Measurements from ENCODE around the gene C22orf15. TPM values are rescaled to one million over a fixed set of nuclear protein-coding genes. Genes with fewer than 3 reads are reported as not detected.

C22orf15 gene
- total RNA-seq, 1 experiment from 2014 or later = not detected

DNA sequence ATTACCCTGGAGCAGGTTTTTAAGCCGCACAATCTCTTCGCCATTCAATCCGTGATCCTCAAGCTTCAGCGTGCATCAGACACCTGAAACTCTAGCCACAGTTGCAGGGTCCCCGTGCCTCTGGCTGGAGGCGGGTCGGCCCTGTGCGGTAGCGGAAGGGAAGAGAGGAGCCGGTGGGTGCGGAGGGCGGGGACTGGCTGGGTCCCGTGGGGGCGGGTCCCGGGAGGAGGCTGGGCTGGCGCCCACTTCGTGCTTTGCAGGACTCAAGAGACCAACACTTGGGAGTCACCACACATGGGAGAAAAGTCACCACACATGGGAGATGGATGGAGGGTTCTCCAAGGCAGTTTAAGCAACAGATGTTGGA is 772 bp downstream of the C22orf15 start:
- H3K36me3 ChIP-seq (ENCODE audit: control insufficient read depth in 1 of 2, insufficient read depth in 2 of 2, low read length in 2 of 2) = peaks cover 9 to 20% of the 10 kb centered on the region in 2 experiments; a peak in 3 of 4 replicates
- no peaks in the 10 kb centered on the region for H3K9me3 ChIP-seq (ENCODE audit: control insufficient read depth in 1 of 2, insufficient read depth in 1 of 2, low read depth in 1 of 2, low read length in 2 of 2)
- ATAC-seq = no peak
- no peak overlapping the region for H2AFZ ChIP-seq (ENCODE audit: low read depth, low read length, poor library complexity, severe bottlenecking)
- no peak overlapping the region for H3K4me3 ChIP-seq (replicated peaks in 1 of 2; ENCODE audit: low read depth in 1 of 2, low read length in 2 of 2)
- CTCF ChIA-PET = no interaction called here
- no peaks in the 10 kb centered on the region for H3K9me2 ChIP-seq (ENCODE audit: insufficient read depth)
- no peak overlapping the region for H3K9ac ChIP-seq (ENCODE audit: low read length)
- RAD21 ChIA-PET (ENCODE audit: low non-redundant PET in 1 of 2, low total read pairs in 2 of 2, uncharacterized antibody in 2 of 2, unreplicated experiment in 2 of 2) = no interaction called here
- TF ChIP-seq SP1 (IDR thresholded peaks at IDR 0.05; ENCODE audit: low read depth) (no peak), FOSL1 (IDR thresholded peaks at IDR 0.05; ENCODE audit: low read depth) (no peak), TCF7L2 (IDR thresholded peaks at IDR 0.05; ENCODE audit: borderline replicate concordance, extremely low read depth, insufficient read depth, insufficient read length) (no peak), SRF (IDR thresholded peaks at IDR 0.05; ENCODE audit: low read depth) (no peak), EZH2 (IDR thresholded peaks at IDR 0.05) (no peak)
- TF ChIP-seq, protein P1, sequence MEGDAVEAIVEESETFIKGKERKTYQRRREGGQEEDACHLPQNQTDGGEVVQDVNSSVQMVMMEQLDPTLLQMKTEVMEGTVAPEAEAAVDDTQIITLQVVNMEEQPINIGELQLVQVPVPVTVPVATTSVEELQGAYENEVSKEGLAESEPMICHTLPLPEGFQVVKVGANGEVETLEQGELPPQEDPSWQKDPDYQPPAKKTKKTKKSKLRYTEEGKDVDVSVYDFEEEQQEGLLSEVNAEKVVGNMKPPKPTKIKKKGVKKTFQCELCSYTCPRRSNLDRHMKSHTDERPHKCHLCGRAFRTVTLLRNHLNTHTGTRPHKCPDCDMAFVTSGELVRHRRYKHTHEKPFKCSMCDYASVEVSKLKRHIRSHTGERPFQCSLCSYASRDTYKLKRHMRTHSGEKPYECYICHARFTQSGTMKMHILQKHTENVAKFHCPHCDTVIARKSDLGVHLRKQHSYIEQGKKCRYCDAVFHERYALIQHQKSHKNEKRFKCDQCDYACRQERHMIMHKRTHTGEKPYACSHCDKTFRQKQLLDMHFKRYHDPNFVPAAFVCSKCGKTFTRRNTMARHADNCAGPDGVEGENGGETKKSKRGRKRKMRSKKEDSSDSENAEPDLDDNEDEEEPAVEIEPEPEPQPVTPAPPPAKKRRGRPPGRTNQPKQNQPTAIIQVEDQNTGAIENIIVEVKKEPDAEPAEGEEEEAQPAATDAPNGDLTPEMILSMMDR (IDR thresholded peaks at IDR 0.05 in 2 of 3, conservative IDR thresholded peaks at IDR 0.05 in 1 of 3; ENCODE audit: borderline replicate concordance in 1 of 3, insufficient read depth in 1 of 3, low read depth in 2 of 3, low read length in 2 of 3) = no peak
- TF ChIP-seq, protein P2, sequence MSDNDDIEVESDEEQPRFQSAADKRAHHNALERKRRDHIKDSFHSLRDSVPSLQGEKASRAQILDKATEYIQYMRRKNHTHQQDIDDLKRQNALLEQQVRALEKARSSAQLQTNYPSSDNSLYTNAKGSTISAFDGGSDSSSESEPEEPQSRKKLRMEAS (IDR thresholded peaks at IDR 0.05) = no peak
- H3K27ac ChIP-seq (ENCODE audit: low read depth, low read length) = no peak overlapping the region
- H3K4me2 ChIP-seq (ENCODE audit: low read length) = no peak overlapping the region
- H3K4me1 ChIP-seq (ENCODE audit: control insufficient read depth in 1 of 2, insufficient read depth in 2 of 2, low read length in 2 of 2) = peaks cover 4 to 41% of the 10 kb centered on the region in 2 experiments; a peak in 3 of 4 replicates
- POLR2A ChIA-PET = no interaction called here
- no TSS peak for BruUV-seq (replicated peaks)
- intact Hi-C loops (cut with micrococcal nuclease) = loop anchor here (10.0 kb wide), 1 partner anchor 191 kb away; no protein-coding TSS in a partner anchor
- peaks cover 35% of the 10 kb centered on the region for H3K79me2 ChIP-seq (ENCODE audit: insufficient read depth, low read length)
- H3K27me3 ChIP-seq (ENCODE audit: insufficient read depth, low read length) = no peaks in the 10 kb centered on the region
- DNase-seq (ENCODE audit: low read depth, low spot score) = no peak
- H4K20me1 ChIP-seq (ENCODE audit: insufficient read depth) = no peaks in the 10 kb centered on the region

DNA sequence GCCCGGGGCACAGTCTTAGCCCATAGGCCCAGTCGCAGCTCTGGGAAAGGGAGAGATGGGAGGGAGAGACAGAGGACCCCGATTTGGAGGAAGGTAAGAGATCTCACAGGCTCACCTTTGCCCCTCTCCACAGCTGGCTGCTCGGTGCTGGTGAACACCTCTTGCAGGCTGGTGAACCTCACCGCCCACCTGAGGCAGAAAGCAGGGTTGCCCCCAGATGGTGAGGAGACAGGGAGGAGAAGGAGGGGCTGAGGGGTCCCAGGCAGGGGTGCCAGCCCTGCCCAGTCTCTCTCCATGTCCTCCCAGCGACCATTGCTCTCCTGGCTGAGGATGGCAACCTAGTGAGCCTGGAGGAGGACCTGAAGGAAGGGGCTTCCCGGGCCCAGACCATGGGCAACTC is 1.2 kb downstream of the C22orf15 start:
- H3K4me1 ChIP-seq (ENCODE audit: control insufficient read depth in 1 of 2, insufficient read depth in 2 of 2, low read length in 2 of 2) = peaks cover 6 to 44% of the 10 kb centered on the region in 2 experiments; a peak in 3 of 4 replicates
- peaks cover 9 to 20% of the 10 kb centered on the region in 2 experiments; a peak in 3 of 4 replicates for H3K36me3 ChIP-seq (ENCODE audit: control insufficient read depth in 1 of 2, insufficient read depth in 2 of 2, low read length in 2 of 2)
- no peaks in the 10 kb centered on the region for H3K27me3 ChIP-seq (ENCODE audit: insufficient read depth, low read length)
- BruUV-seq (replicated peaks) = no TSS peak
- H4K20me1 ChIP-seq (ENCODE audit: insufficient read depth) = no peaks in the 10 kb centered on the region
- no peaks in the 10 kb centered on the region for H3K9me2 ChIP-seq (ENCODE audit: insufficient read depth)
- H3K9me3 ChIP-seq (ENCODE audit: control insufficient read depth in 1 of 2, insufficient read depth in 1 of 2, low read depth in 1 of 2, low read length in 2 of 2) = no peaks in the 10 kb centered on the region
- no peak overlapping the region for H3K4me3 ChIP-seq (replicated peaks in 1 of 2; ENCODE audit: low read depth in 1 of 2, low read length in 2 of 2)
- peaks cover 35% of the 10 kb centered on the region for H3K79me2 ChIP-seq (ENCODE audit: insufficient read depth, low read length)
- no peak overlapping the region for H2AFZ ChIP-seq (ENCODE audit: low read depth, low read length, poor library complexity, severe bottlenecking)
- intact Hi-C loops (cut with micrococcal nuclease) = loop anchor here (10.0 kb wide), 1 partner anchor 191 kb away; no protein-coding TSS in a partner anchor
- no peak overlapping the region for H3K9ac ChIP-seq (ENCODE audit: low read length)
- DNase-seq (ENCODE audit: low read depth, low spot score) (no peak), ATAC-seq (no peak)
- no peak overlapping the region; the same call in 1 of the 2 replicates for H3K27ac ChIP-seq (ENCODE audit: low read depth, low read length)
- no peak overlapping the region for H3K4me2 ChIP-seq (ENCODE audit: low read length)
- ChIA-PET POLR2A (no interaction called here), CTCF (no interaction called here), RAD21 (ENCODE audit: low non-redundant PET in 1 of 2, low total read pairs in 2 of 2, uncharacterized antibody in 2 of 2, unreplicated experiment in 2 of 2) (no interaction called here)
- TF ChIP-seq YY1 (IDR thresholded peaks at IDR 0.05; ENCODE audit: extremely low read depth, insufficient replicate concordance, low read depth, low read length) (no peak), ELF1 (IDR thresholded peaks at IDR 0.05; ENCODE audit: borderline replicate concordance, low read depth) (no peak), POLR2A (IDR thresholded peaks at IDR 0.05; ENCODE audit: borderline replicate concordance, extremely low read depth, insufficient read depth, insufficient read length) (no peak), RAD21 (IDR thresholded peaks at IDR 0.05; ENCODE audit: low read depth) (no peak), SIN3A (IDR thresholded peaks at IDR 0.05; ENCODE audit: low read depth) (no peak), POLR2AphosphoS5 (IDR thresholded peaks at IDR 0.05; ENCODE audit: low read depth, low read length) (no peak)
- TF ChIP-seq, protein P3, sequence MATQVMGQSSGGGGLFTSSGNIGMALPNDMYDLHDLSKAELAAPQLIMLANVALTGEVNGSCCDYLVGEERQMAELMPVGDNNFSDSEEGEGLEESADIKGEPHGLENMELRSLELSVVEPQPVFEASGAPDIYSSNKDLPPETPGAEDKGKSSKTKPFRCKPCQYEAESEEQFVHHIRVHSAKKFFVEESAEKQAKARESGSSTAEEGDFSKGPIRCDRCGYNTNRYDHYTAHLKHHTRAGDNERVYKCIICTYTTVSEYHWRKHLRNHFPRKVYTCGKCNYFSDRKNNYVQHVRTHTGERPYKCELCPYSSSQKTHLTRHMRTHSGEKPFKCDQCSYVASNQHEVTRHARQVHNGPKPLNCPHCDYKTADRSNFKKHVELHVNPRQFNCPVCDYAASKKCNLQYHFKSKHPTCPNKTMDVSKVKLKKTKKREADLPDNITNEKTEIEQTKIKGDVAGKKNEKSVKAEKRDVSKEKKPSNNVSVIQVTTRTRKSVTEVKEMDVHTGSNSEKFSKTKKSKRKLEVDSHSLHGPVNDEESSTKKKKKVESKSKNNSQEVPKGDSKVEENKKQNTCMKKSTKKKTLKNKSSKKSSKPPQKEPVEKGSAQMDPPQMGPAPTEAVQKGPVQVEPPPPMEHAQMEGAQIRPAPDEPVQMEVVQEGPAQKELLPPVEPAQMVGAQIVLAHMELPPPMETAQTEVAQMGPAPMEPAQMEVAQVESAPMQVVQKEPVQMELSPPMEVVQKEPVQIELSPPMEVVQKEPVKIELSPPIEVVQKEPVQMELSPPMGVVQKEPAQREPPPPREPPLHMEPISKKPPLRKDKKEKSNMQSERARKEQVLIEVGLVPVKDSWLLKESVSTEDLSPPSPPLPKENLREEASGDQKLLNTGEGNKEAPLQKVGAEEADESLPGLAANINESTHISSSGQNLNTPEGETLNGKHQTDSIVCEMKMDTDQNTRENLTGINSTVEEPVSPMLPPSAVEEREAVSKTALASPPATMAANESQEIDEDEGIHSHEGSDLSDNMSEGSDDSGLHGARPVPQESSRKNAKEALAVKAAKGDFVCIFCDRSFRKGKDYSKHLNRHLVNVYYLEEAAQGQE (IDR thresholded peaks at IDR 0.05; ENCODE audit: low read depth) = no peak
